A549 (cell line): ENCODE results near the gene KIF26A. TPM values are rescaled to one million over a fixed set of nuclear protein-coding genes. Genes with fewer than 3 reads are reported as not detected.

Experiments used
- ATAC-seq, 2 experiments: fragments of 200-7000 bp in 1 of 2; fragments of >200 bp in 1 of 2; cut with Nextera tagmentation in 1 of 2; cut with Tn5 transposase in 1 of 2; 3 replicates each; pipeline versions ENCODE4 v1.8.0 to v1.9.1; 2018 to 2020; ENCODE audit warnings: mild to moderate bottlenecking in 1 of 2, moderate library complexity in 1 of 2
- CTCF ChIA-PET: fragments of 300-600 bp; sonication (Branson Sonifier 250); formaldehyde crosslinking; extraction: SDS; loops from one replicate; lab custom pipeline; 2021; ENCODE audit warnings: antibody characterized with exemption, inconsistent platforms; lab: Yijun Ruan, JAX
- POLR2A ChIA-PET: fragments of 350-600 bp; formaldehyde crosslinking; extraction: SDS; loops from one replicate; lab custom pipeline; 2021; ENCODE audit warnings: antibody characterized with exemption, inconsistent platforms; lab: Yijun Ruan, JAX
- DNase-seq, 2 experiments: peaks; one replicate each; pipeline versions ENCODE4 v3.0.0 to v3.0.0-alpha.2; 2011 to 2016; ENCODE audit warnings: low read depth in 1 of 2, low spot score in 1 of 2
- FAIRE-seq: peaks from 2 replicates; lab custom pipeline; 2011; peaks lifted over from hg19 to GRCh38; lab: Jason Lieb, UNC
- H3K27ac ChIP-seq, 2 experiments: fragments of >200 bp; sonication (Bioruptor Twin); formaldehyde crosslinking; 3 replicates each; pipeline ENCODE4 v1.5.1; 2016 to 2017
- H3K4me1 ChIP-seq: fragments of >200 bp; sonication (Bioruptor Twin); formaldehyde crosslinking; 3 replicates; pipeline ENCODE4 v1.6.1; 2016
- H3K4me2 ChIP-seq: fragments of >200 bp; sonication (Bioruptor Twin); formaldehyde crosslinking; 3 replicates; pipeline ENCODE4 v1.6.1; 2016
- H3K4me3 ChIP-seq: fragments of >200 bp; sonication (Bioruptor Twin); formaldehyde crosslinking; 3 replicates; pipeline ENCODE4 v1.5.1; 2016
- H3K9me3 ChIP-seq: fragments of >200 bp; sonication (Bioruptor Twin); formaldehyde crosslinking; 3 replicates; pipeline ENCODE4 v1.6.1; 2016
- ATOH8 ChIP-seq: fragments of 250-450 bp; sonication (Bioruptor Pico); IDR thresholded peaks from 2 replicates; pipeline ENCODE4 v1.5.0; 2020; ENCODE audit warnings: low read depth, mild to moderate bottlenecking, moderate library complexity
- BCL3 ChIP-seq: fragments of >200 bp; sonication (Bioruptor Twin); formaldehyde crosslinking; IDR thresholded peaks from 3 replicates; pipeline ENCODE4 v1.6.1; 2016
- CBX8 ChIP-seq: fragments of 200-600 bp; sonication (generic); IDR thresholded peaks from 2 replicates; pipeline ENCODE4 v1.6.1; 2016
- CEBPB ChIP-seq, 2 experiments: fragments of >200 bp in 1 of 2; sonication (Bioruptor Twin) in 1 of 2; formaldehyde crosslinking in 1 of 2; IDR thresholded peaks; 2 replicates each; pipeline ENCODE4 v1.6.1; 2012 to 2016
- CTCF ChIP-seq: fragments of >200 bp; sonication (Bioruptor Twin); formaldehyde crosslinking; IDR thresholded peaks from 3 replicates; pipeline ENCODE4 v1.5.1; 2016
- EP300 ChIP-seq, 2 experiments: fragments of >200 bp; sonication (Bioruptor Twin); formaldehyde crosslinking; IDR thresholded peaks; 2 replicates in 1 of 2; 3 replicates in 1 of 2; pipeline ENCODE4 v1.6.1; 2016 to 2017
- HDAC2 ChIP-seq: fragments of 200-600 bp; sonication (generic); IDR thresholded peaks from 2 replicates; pipeline ENCODE4 v1.6.1; 2016
- MAFK ChIP-seq: fragments of 450-650 bp; IDR thresholded peaks from 2 replicates; pipeline ENCODE4 v1.6.1; 2014; ENCODE audit not compliant: partially characterized antibody
- MAX ChIP-seq: IDR thresholded peaks from 2 replicates; pipeline ENCODE4 v1.6.1; 2012
- MYC ChIP-seq: IDR thresholded peaks from 2 replicates; pipeline ENCODE4 v1.6.1; 2012; ENCODE audit warnings: mild to moderate bottlenecking, inconsistent platforms, low read length, improper control_type of control experiment, borderline replicate concordance
- NPAS2 ChIP-seq: fragments of 250-450 bp; sonication (Bioruptor Pico); IDR thresholded peaks from 2 replicates; pipeline ENCODE4 v1.8.0; 2022; ENCODE audit warnings: mild to moderate bottlenecking, moderate library complexity, borderline replicate concordance
- NR3C1 ChIP-seq: fragments of >200 bp; sonication (Bioruptor Twin); formaldehyde crosslinking; IDR thresholded peaks from 3 replicates; pipeline ENCODE4 v1.6.1; 2017
- POLR2AphosphoS2 ChIP-seq: conservative IDR thresholded peaks from 2 replicates; pipeline ENCODE4 v1.6.1; 2012; ENCODE audit warnings: low read length, improper control_type of control experiment, inconsistent platforms
- REST ChIP-seq: fragments of 200-600 bp; sonication (generic); IDR thresholded peaks from 2 replicates; pipeline ENCODE4 v1.6.1; 2016; ENCODE audit warnings: antibody characterized with exemption, mild to moderate bottlenecking, moderate library complexity
- RNF2 ChIP-seq: fragments of 200-600 bp; sonication (generic); IDR thresholded peaks from 2 replicates; pipeline ENCODE4 v1.6.1; 2016; ENCODE audit warnings: low read depth, mild to moderate bottlenecking, antibody characterized with exemption, moderate library complexity, borderline replicate concordance
- SMC3 ChIP-seq: fragments of >200 bp; sonication (Bioruptor Twin); formaldehyde crosslinking; IDR thresholded peaks from 3 replicates; pipeline ENCODE4 v1.6.1; 2018; ENCODE audit warnings: inconsistent platforms
- ZNF302 ChIP-seq: fragments of 250-450 bp; sonication (Bioruptor Pico); IDR thresholded peaks from 2 replicates; pipeline ENCODE4 v1.9.0; 2021; ENCODE audit warnings: inconsistent platforms, mild to moderate bottlenecking, moderate library complexity
- WGBS: methylation state at CpG from one replicate; pipeline ENCODE4 v1.1.6; 2017; ENCODE audit errors: missing lambda C conversion rate; 5-methylcytosine and 5-hydroxymethylcytosine counted together
- polyA plus RNA-seq, 4 experiments: library from polyadenylated mRNA; depleted of rRNA in 3 of 4; stranded (reverse); fragments of >200 nt; fragmentation: RNase III in 1 of 4; extraction: RNeasy Plus Mini Kit Qiagen cat#74134 plus additional on column Dnase treatment in 1 of 4; gene quantifications; 2 replicates in 3 of 4; 3 replicates in 1 of 4; pipeline ENCODE4 v1.2.3, GENCODE V29; 2011 to 2017

The KIF26A gene
- polyA plus RNA-seq, 2 of the 4 experiments (the other 2 are of a cell fraction): 0.28 to 2.3 TPM

GRCh38 chr14:104192883-104193245 lies 54.5 kb downstream of the KIF26A start (continued):
- TF ChIP-seq MAX (no peak), POLR2AphosphoS2 (no peak), BCL3 (no peak), CTCF (no peak)

GRCh38 chr14:104194016-104194415 lies 55.6 kb downstream of the KIF26A start:
- DNase-seq (no peak), FAIRE-seq (no peak), ATAC-seq (no peak)
- WGBS: 44% methylated on average over 7 of the region's 14 CpGs
- Histone ChIP-seq H3K4me3 (no peak overlapping the region), H3K4me2 (no peak overlapping the region), H3K4me1 (no peaks in the 10 kb centered on the region), H3K9me3 (no peaks in the 10 kb centered on the region), H3K27ac (no peak overlapping the region)
- POLR2A ChIA-PET: no interaction called here
- CTCF ChIA-PET: interaction anchor here (1.2 kb wide), 1 partner anchor 13 kb away, joined by 3 read pairs; no protein-coding TSS in a partner anchor
- TF ChIP-seq CBX8 (no peak), MYC (no peak), REST (no peak), NPAS2 (no peak), MAFK (no peak), NR3C1 (no peak), RNF2 (no peak), SMC3 (no peak), HDAC2 (no peak), ATOH8 (CRISPR knock-in tag) (no peak), EP300 (IDR thresholded peaks at IDR 0.05) (no peak), CEBPB (IDR thresholded peaks at IDR 0.05) (no peak)

GRCh38 chr14:104194716-104195115 lies 56.3 kb downstream of the KIF26A start:
- POLR2A ChIA-PET: no interaction called here

More at GRCh38 chr14:104194716-104195115, 56.3 kb downstream of the KIF26A start:
- no peak overlapping the region for H3K4me2 ChIP-seq
- H3K4me1 ChIP-seq: no peaks in the 10 kb centered on the region
- no peak for ATAC-seq
- CTCF ChIA-PET: interaction anchor here (1.2 kb wide), 1 partner anchor 14 kb away, joined by 3 read pairs; no protein-coding TSS in a partner anchor
- no peak overlapping the region for H3K27ac ChIP-seq
- FAIRE-seq: no peak
- no peaks in the 10 kb centered on the region for H3K9me3 ChIP-seq
- TF ChIP-seq ZNF302 (CRISPR knock-in tag): no peak
- 51% methylated on average over 11 of the region's 11 CpGs for WGBS
- no peak overlapping the region for H3K4me3 ChIP-seq
- no peak for DNase-seq
